A549 (cell line): Measurements from ENCODE around the gene RNASE1. TPM values are rescaled to one million over a fixed set of nuclear protein-coding genes. Genes with fewer than 3 reads are reported as not detected.

Experiments
- ATAC-seq, 2 experiments: fragments of 200-7000 bp in 1 of 2; fragments of >200 bp in 1 of 2; cut with Nextera tagmentation in 1 of 2; cut with Tn5 transposase in 1 of 2; 3 replicates each; pipeline versions ENCODE4 v1.8.0 to v1.9.1; 2018 to 2020; ENCODE audit warnings: mild to moderate bottlenecking in 1 of 2, moderate library complexity in 1 of 2
- CTCF ChIA-PET: fragments of 300-600 bp; sonication (Branson Sonifier 250); formaldehyde crosslinking; extraction: SDS; loops from one replicate; lab custom pipeline; 2021; ENCODE audit warnings: antibody characterized with exemption, inconsistent platforms; lab: Yijun Ruan, JAX
- POLR2A ChIA-PET: fragments of 350-600 bp; formaldehyde crosslinking; extraction: SDS; loops from one replicate; lab custom pipeline; 2021; ENCODE audit warnings: antibody characterized with exemption, inconsistent platforms; lab: Yijun Ruan, JAX
- DNase-seq, 2 experiments: peaks; one replicate each; pipeline versions ENCODE4 v3.0.0 to v3.0.0-alpha.2; 2011 to 2016; ENCODE audit warnings: low read depth in 1 of 2, low spot score in 1 of 2
- FAIRE-seq: peaks from 2 replicates; lab custom pipeline; 2011; peaks lifted over from hg19 to GRCh38; lab: Jason Lieb, UNC
- H3K27ac ChIP-seq, 2 experiments: fragments of >200 bp; sonication (Bioruptor Twin); formaldehyde crosslinking; 3 replicates each; pipeline ENCODE4 v1.5.1; 2016 to 2017
- H3K4me1 ChIP-seq: fragments of >200 bp; sonication (Bioruptor Twin); formaldehyde crosslinking; 3 replicates; pipeline ENCODE4 v1.6.1; 2016
- H3K4me2 ChIP-seq: fragments of >200 bp; sonication (Bioruptor Twin); formaldehyde crosslinking; 3 replicates; pipeline ENCODE4 v1.6.1; 2016
- H3K4me3 ChIP-seq: fragments of >200 bp; sonication (Bioruptor Twin); formaldehyde crosslinking; 3 replicates; pipeline ENCODE4 v1.5.1; 2016
- H3K9me3 ChIP-seq: fragments of >200 bp; sonication (Bioruptor Twin); formaldehyde crosslinking; 3 replicates; pipeline ENCODE4 v1.6.1; 2016
- CBX8 ChIP-seq: fragments of 200-600 bp; sonication (generic); IDR thresholded peaks from 2 replicates; pipeline ENCODE4 v1.6.1; 2016
- EHF ChIP-seq: fragments of 250-450 bp; sonication (Bioruptor Pico); IDR thresholded peaks from 2 replicates; pipeline ENCODE4 v1.5.0; 2020; ENCODE audit warnings: mild to moderate bottlenecking
- FOSB ChIP-seq: fragments of 250-450 bp; sonication (Bioruptor Pico); IDR thresholded peaks from 2 replicates; pipeline ENCODE4 v1.5.0; 2020; ENCODE audit warnings: mild to moderate bottlenecking, moderate library complexity
- HEYL ChIP-seq: fragments of 250-450 bp; sonication (Bioruptor Pico); IDR thresholded peaks from 2 replicates; pipeline ENCODE4 v1.8.0; 2021; ENCODE audit warnings: mild to moderate bottlenecking, moderate library complexity
- JUN ChIP-seq, 2 experiments: fragments of >200 bp; sonication (Bioruptor Twin); formaldehyde crosslinking; IDR thresholded peaks; 2 replicates in 1 of 2; 3 replicates in 1 of 2; pipeline ENCODE4 v1.6.1; 2016 to 2017
- JUNB ChIP-seq: fragments of >200 bp; sonication (Bioruptor Twin); formaldehyde crosslinking; IDR thresholded peaks from 2 replicates; pipeline ENCODE4 v1.6.1; 2016
- KDM1A ChIP-seq: fragments of 200-600 bp; sonication (generic); IDR thresholded peaks from 2 replicates; pipeline ENCODE4 v1.6.1; 2016; ENCODE audit warnings: low read depth, mild to moderate bottlenecking
- MAZ ChIP-seq: fragments of 150-350 bp; IDR thresholded peaks from 2 replicates; pipeline ENCODE4 v1.6.1; 2014; ENCODE audit warnings: antibody characterized with exemption, low read depth, low read length, borderline replicate concordance
- NPAS2 ChIP-seq: fragments of 250-450 bp; sonication (Bioruptor Pico); IDR thresholded peaks from 2 replicates; pipeline ENCODE4 v1.8.0; 2022; ENCODE audit warnings: mild to moderate bottlenecking, moderate library complexity, borderline replicate concordance
- RARB ChIP-seq: fragments of 250-450 bp; sonication (Bioruptor Pico); IDR thresholded peaks from 2 replicates; pipeline ENCODE4 v1.8.0; 2021; ENCODE audit warnings: mild to moderate bottlenecking, moderate library complexity
- RFX5 ChIP-seq: fragments of 450-650 bp; IDR thresholded peaks from 2 replicates; pipeline ENCODE4 v1.7.1; 2014; ENCODE audit warnings: antibody characterized with exemption, mild to moderate bottlenecking, moderate library complexity
- RNF2 ChIP-seq: fragments of 200-600 bp; sonication (generic); IDR thresholded peaks from 2 replicates; pipeline ENCODE4 v1.6.1; 2016; ENCODE audit warnings: low read depth, mild to moderate bottlenecking, antibody characterized with exemption, moderate library complexity, borderline replicate concordance
- TP53 ChIP-seq: fragments of 250-450 bp; sonication (Bioruptor Pico); IDR thresholded peaks from 2 replicates; pipeline ENCODE4 v1.5.0; 2021; ENCODE audit warnings: mild to moderate bottlenecking, moderate library complexity
- ZSCAN20 ChIP-seq: fragments of 250-450 bp; sonication (Bioruptor Pico); IDR thresholded peaks from 2 replicates; pipeline ENCODE4 v1.8.0; 2022; ENCODE audit warnings: mild to moderate bottlenecking, moderate library complexity
- WGBS: methylation state at CpG from one replicate; pipeline ENCODE4 v1.1.6; 2017; ENCODE audit errors: missing lambda C conversion rate; 5-methylcytosine and 5-hydroxymethylcytosine counted together
- polyA plus RNA-seq, 4 experiments: library from polyadenylated mRNA; depleted of rRNA in 3 of 4; stranded (reverse); fragments of >200 nt; fragmentation: RNase III in 1 of 4; extraction: RNeasy Plus Mini Kit Qiagen cat#74134 plus additional on column Dnase treatment in 1 of 4; gene quantifications; 2 replicates in 3 of 4; 3 replicates in 1 of 4; pipeline ENCODE4 v1.2.3, GENCODE V29; 2011 to 2017
- TF ChIP-seq, protein P1 (sequence below): IDR thresholded peaks from 2 replicates; pipeline ENCODE4 v1.6.1; 2012; ENCODE audit warnings: low read depth, borderline replicate concordance
- TF ChIP-seq, protein P2 (sequence below): fragments of >200 bp; sonication (Bioruptor Twin); formaldehyde crosslinking; IDR thresholded peaks from 3 replicates; pipeline ENCODE4 v1.5.1; 2016
- TF ChIP-seq, protein P3 (sequence below): fragments of 250-450 bp; sonication (Bioruptor Pico); IDR thresholded peaks from 2 replicates; pipeline ENCODE4 v1.5.0; 2021; ENCODE audit warnings: mild to moderate bottlenecking, moderate library complexity, borderline replicate concordance

Gene RNASE1
- polyA plus RNA-seq, 2 of the 4 experiments (the other 2 are of a cell fraction): 0.13 to 1.1 TPM

GRCh38 chr14:20809917-20810316 is 7.3 kb upstream of the RNASE1 start:
- no peak for FAIRE-seq
- WGBS: 33% methylated on average over 5 of the region's 5 CpGs
- no peaks in the 10 kb centered on the region for H3K4me1 ChIP-seq
- no peak for ATAC-seq
- H3K4me3 ChIP-seq: no peak overlapping the region
- ChIA-PET POLR2A (no interaction called here), CTCF (interaction anchor here (1.2 to 1.4 kb wide), 2 partner anchors 46 to 48 kb away, joined by 4 to 6 read pairs; no protein-coding TSS in a partner anchor)
- no peak for TF ChIP-seq EHF
- TF ChIP-seq, protein P1, sequence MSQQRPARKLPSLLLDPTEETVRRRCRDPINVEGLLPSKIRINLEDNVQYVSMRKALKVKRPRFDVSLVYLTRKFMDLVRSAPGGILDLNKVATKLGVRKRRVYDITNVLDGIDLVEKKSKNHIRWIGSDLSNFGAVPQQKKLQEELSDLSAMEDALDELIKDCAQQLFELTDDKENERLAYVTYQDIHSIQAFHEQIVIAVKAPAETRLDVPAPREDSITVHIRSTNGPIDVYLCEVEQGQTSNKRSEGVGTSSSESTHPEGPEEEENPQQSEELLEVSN: no peak
- TF ChIP-seq NPAS2 (CRISPR knock-in tag): no peak
- TF ChIP-seq, protein P2, sequence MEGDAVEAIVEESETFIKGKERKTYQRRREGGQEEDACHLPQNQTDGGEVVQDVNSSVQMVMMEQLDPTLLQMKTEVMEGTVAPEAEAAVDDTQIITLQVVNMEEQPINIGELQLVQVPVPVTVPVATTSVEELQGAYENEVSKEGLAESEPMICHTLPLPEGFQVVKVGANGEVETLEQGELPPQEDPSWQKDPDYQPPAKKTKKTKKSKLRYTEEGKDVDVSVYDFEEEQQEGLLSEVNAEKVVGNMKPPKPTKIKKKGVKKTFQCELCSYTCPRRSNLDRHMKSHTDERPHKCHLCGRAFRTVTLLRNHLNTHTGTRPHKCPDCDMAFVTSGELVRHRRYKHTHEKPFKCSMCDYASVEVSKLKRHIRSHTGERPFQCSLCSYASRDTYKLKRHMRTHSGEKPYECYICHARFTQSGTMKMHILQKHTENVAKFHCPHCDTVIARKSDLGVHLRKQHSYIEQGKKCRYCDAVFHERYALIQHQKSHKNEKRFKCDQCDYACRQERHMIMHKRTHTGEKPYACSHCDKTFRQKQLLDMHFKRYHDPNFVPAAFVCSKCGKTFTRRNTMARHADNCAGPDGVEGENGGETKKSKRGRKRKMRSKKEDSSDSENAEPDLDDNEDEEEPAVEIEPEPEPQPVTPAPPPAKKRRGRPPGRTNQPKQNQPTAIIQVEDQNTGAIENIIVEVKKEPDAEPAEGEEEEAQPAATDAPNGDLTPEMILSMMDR: no peak
- TF ChIP-seq JUN (IDR thresholded peaks at IDR 0.05): no peak
- no peak for TF ChIP-seq TP53 (CRISPR knock-in tag)
- TF ChIP-seq RARB (CRISPR knock-in tag): no peak
- TF ChIP-seq CBX8: no peak
- TF ChIP-seq MAZ: no peak
- TF ChIP-seq HEYL (CRISPR knock-in tag): no peak
- no peak for TF ChIP-seq RFX5
- TF ChIP-seq RNF2: no peak
- no peak for TF ChIP-seq JUNB
- no peak for TF ChIP-seq ZSCAN20 (CRISPR knock-in tag)
- H3K27ac ChIP-seq: no peak overlapping the region
- H3K9me3 ChIP-seq: no peaks in the 10 kb centered on the region
- no peak for DNase-seq
- H3K4me2 ChIP-seq: no peak overlapping the region

- ChIA-PET POLR2A (no interaction called here), CTCF (interaction anchor here (0.9 to 1.5 kb wide), 3 partner anchors 28 to 65 kb away, joined by 3 to 4 read pairs (median 3); no protein-coding TSS in a partner anchor)
- 0 out of 3 replicates have a peak, but pooled peaks cover 2% of the 10 kb centered on the region for H3K4me1 ChIP-seq
- no peaks in the 10 kb centered on the region for H3K9me3 ChIP-seq
- no peak for ATAC-seq
- H3K4me2 ChIP-seq: no peak overlapping the region
- WGBS: 60% methylated on average over 3 of the region's 3 CpGs
- no peak overlapping the region for H3K27ac ChIP-seq
- no peak for TF ChIP-seq JUNB
- no peak for TF ChIP-seq FOSB (CRISPR knock-in tag)
- TF ChIP-seq, all 56 proteins: peak for 0
- FAIRE-seq (no peak), DNase-seq (no peak)
- no peak overlapping the region for H3K4me3 ChIP-seq
Measured at GRCh38 chr14:20808162-20808483, 5.5 kb upstream of the RNASE1 start.

- CTCF ChIA-PET: interaction anchor here (0.6 to 1.5 kb wide), 4 partner anchors 29 to 1113 kb away, joined by 3 to 4 read pairs (median 3); no protein-coding TSS in a partner anchor
- no peak for DNase-seq
- TF ChIP-seq TP53 (CRISPR knock-in tag) (no peak), KDM1A (no peak)
- TF ChIP-seq, protein P3, sequence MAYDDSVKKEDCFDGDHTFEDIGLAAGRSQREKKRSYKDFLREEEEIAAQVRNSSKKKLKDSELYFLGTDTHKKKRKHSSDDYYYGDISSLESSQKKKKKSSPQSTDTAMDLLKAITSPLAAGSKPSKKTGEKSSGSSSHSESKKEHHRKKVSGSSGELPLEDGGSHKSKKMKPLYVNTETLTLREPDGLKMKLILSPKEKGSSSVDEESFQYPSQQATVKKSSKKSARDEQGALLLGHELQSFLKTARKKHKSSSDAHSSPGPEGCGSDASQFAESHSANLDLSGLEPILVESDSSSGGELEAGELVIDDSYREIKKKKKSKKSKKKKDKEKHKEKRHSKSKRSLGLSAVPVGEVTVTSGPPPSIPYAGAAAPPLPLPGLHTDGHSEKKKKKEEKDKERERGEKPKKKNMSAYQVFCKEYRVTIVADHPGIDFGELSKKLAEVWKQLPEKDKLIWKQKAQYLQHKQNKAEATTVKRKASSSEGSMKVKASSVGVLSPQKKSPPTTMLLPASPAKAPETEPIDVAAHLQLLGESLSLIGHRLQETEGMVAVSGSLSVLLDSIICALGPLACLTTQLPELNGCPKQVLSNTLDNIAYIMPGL (CRISPR knock-in tag): no peak
- Histone ChIP-seq H3K27ac (no peak overlapping the region), H3K4me3 (no peak overlapping the region), H3K9me3 (no peaks in the 10 kb centered on the region), H3K4me2 (no peak overlapping the region), H3K4me1 (0 out of 3 replicates have a peak, but pooled peaks cover 5% of the 10 kb centered on the region)
- FAIRE-seq: no peak
- ATAC-seq: no peak
- 20% methylated on average over 6 of the region's 6 CpGs for WGBS
- POLR2A ChIA-PET: no interaction called here
Measured at GRCh38 chr14:20807304-20808161, 4.9 kb upstream of the RNASE1 start.
